Endodermal cell (in vitro differentiated cells): ENCODE measurements around the gene ZNF575. TPM values are rescaled to one million over a fixed set of nuclear protein-coding genes. Genes with fewer than 3 reads are reported as not detected.
A peak's percentile ranks its signal among the peaks of the same experiment; 100 is the strongest.

Experiments
- DNase-seq: peaks from one replicate; pipeline ENCODE4 v3.0.0-alpha.2; 2017
- H3K27ac ChIP-seq: 2 replicates; pipeline ENCODE4 v1.5.1; 2013; ENCODE audit warnings: mild to moderate bottlenecking, low read depth, low read length, moderate library complexity
- H3K27me3 ChIP-seq: 2 replicates; pipeline ENCODE4 v1.6.1; 2013; ENCODE audit warnings: mild to moderate bottlenecking, low read length, moderate library complexity; ENCODE audit not compliant: insufficient read depth, control insufficient read depth, poor library complexity, severe bottlenecking
- H3K36me3 ChIP-seq: 2 replicates; pipeline ENCODE4 v1.7.0; 2013; ENCODE audit warnings: mild to moderate bottlenecking, low read length, moderate library complexity; ENCODE audit not compliant: control insufficient read depth, insufficient read depth
- H3K4me1 ChIP-seq: one replicate; pipeline ENCODE4 v1.7.0; 2013; ENCODE audit warnings: low read length; ENCODE audit not compliant: control insufficient read depth, insufficient read depth
- H3K4me3 ChIP-seq: 2 replicates; pipeline ENCODE4 v1.5.1; 2013; ENCODE audit warnings: mild to moderate bottlenecking, low read length, moderate library complexity
- H3K9ac ChIP-seq: 2 replicates; pipeline ENCODE4 v1.6.1; 2013; ENCODE audit warnings: mild to moderate bottlenecking, low read length, moderate library complexity; ENCODE audit not compliant: poor library complexity, severe bottlenecking; ENCODE audit errors: extremely low read depth
- H3K9me3 ChIP-seq: 2 replicates; pipeline ENCODE4 v1.6.1; 2013; ENCODE audit warnings: mild to moderate bottlenecking, low read length, moderate library complexity; ENCODE audit not compliant: control insufficient read depth
- H3K27ac Mint-ChIP-seq: 2 replicates; pipeline ENCODE4 v1.8.0; 2020; ENCODE audit warnings: mixed read lengths
- H3K27me3 Mint-ChIP-seq: 2 replicates; pipeline ENCODE4 v1.8.0; 2021; ENCODE audit warnings: mild to moderate bottlenecking, mixed read lengths; ENCODE audit not compliant: insufficient read depth
- H3K36me3 Mint-ChIP-seq: 2 replicates; pipeline ENCODE4 v1.8.0; 2020; ENCODE audit warnings: low read depth, mixed read lengths
- H3K4me1 Mint-ChIP-seq: 2 replicates; pipeline ENCODE4 v1.8.0; 2020; ENCODE audit warnings: mixed read lengths
- H3K4me3 Mint-ChIP-seq: 2 replicates; pipeline ENCODE4 v1.8.0; 2020; ENCODE audit warnings: mild to moderate bottlenecking, moderate library complexity, mixed read lengths
- H3K9me3 Mint-ChIP-seq: 2 replicates; pipeline ENCODE4 v1.8.0; 2020; ENCODE audit warnings: mild to moderate bottlenecking, mixed read lengths
- CTCF ChIP-seq: fragments of 200-600 bp; sonication (generic); conservative IDR thresholded peaks from 2 replicates; pipeline ENCODE4 v1.5.0; 2021; ENCODE audit warnings: antibody characterized with exemption, mild to moderate bottlenecking
- WGBS, 2 experiments: methylation state at CpG; one replicate each; pipeline versions ENCODE4 v1.1.5 to v1.1.7; 2013; ENCODE audit warnings: missing lambda C conversion rate in 2 of 2, mixed read lengths in 1 of 2; ENCODE audit not compliant: insufficient coverage in 1 of 2, insufficient read length in 1 of 2; 5-methylcytosine and 5-hydroxymethylcytosine counted together
- long read RNA-seq, 4 experiments: library from polyadenylated mRNA in 2 of 4; library from RNA in 1 of 4; library from capped mRNA in 1 of 4; stranded (forward) in 3 of 4; unstranded in 1 of 4; transcript quantifications; one replicate each; pipeline ENCODE4 v2.0.0, GENCODE V29; 2020 to 2021; ENCODE audit warnings: inconsistent platforms in 1 of 4
- polyA plus RNA-seq, 2 experiments: library from polyadenylated mRNA; stranded (reverse); fragments of 50-300 nt; gene quantifications; one replicate each; pipeline ENCODE4 v1.2.3, GENCODE V29; 2013
- total RNA-seq, 2 donors: library from RNA; stranded (reverse); fragmentation: NEBNext Ultra II Directional in 1 of 2; extraction: Animal tissue kit (Norgen Biotek cat#: 25700) in 1 of 2; gene quantifications; 2 replicates in 1 of 2; 3 replicates in 1 of 2; pipeline ENCODE4 v1.2.1, GENCODE V29; 2021

Gene ZNF575
- under 1 TPM; 0.22 TPM for total RNA-seq
- 1.2 TPM for polyA plus RNA-seq (2013, experiment 1 of 2)
- polyA plus RNA-seq (2013, experiment 2 of 2) = 1.5 TPM
- long read RNA-seq, experiment 1 = 0 reads
- long read RNA-seq, experiment 2 = 0 reads
- long read RNA-seq, experiment 3 = 0 reads
- long read RNA-seq, experiment 4 = 0 reads

- Histone ChIP-seq H3K36me3 (peaks cover 13% of the 10 kb centered on the region), H3K4me3 (peak within 1 kb of the TSS; percentile 92), H3K27me3 (no peaks in the 10 kb centered on the region), H3K9ac (peak within 1 kb of the TSS; percentile 41), H3K4me1 (no peaks in the 10 kb centered on the region), H3K9me3 (no peaks in the 10 kb centered on the region), H3K27ac (peak within 1 kb of the TSS; percentile 85)
- Mint-ChIP-seq H3K4me3 (peak within 1 kb of the TSS; percentile 66), H3K27ac (peak within 1 kb of the TSS; percentile 93), H3K36me3 (peaks cover 15% of the 10 kb centered on the region), H3K4me1 (peaks cover 5% of the 10 kb centered on the region), H3K9me3 (no peaks in the 10 kb centered on the region), H3K27me3 (peaks cover 16% of the 10 kb centered on the region)
- 0 to 1% methylated on average over 13 to 46 of the region's 47 CpGs for WGBS, 2 experiments
- peak; percentile 9 for TF ChIP-seq CTCF
- DNase-seq = peak; percentile 97
These were observed at the start of gene ZNF575 for GRCh38 chr19:43532962-43533545. Gene ZNF575 (plus strand): TSS chr19:43533188. CDS start chr19:43534423, 1,235 bp downstream.

GRCh38 chr19:43483281-43483680, 49.7 kb upstream of the ZNF575 start:
- no peak for DNase-seq
- no peaks in the 10 kb centered on the region for H3K27me3 Mint-ChIP-seq
- H3K4me3 Mint-ChIP-seq = no peak overlapping the region
- H3K4me1 ChIP-seq = no peaks in the 10 kb centered on the region
- H3K9me3 Mint-ChIP-seq = no peaks in the 10 kb centered on the region
- H3K9me3 ChIP-seq = no peaks in the 10 kb centered on the region
- TF ChIP-seq CTCF = no peak
- H3K36me3 ChIP-seq = no peaks in the 10 kb centered on the region
- H3K36me3 Mint-ChIP-seq = no peaks in the 10 kb centered on the region
- no peak overlapping the region for H3K27ac Mint-ChIP-seq
- H3K4me3 ChIP-seq = no peak overlapping the region
- no peaks in the 10 kb centered on the region for H3K27me3 ChIP-seq
- no peak overlapping the region for H3K27ac ChIP-seq
- no peak overlapping the region for H3K9ac ChIP-seq
- peaks cover 5% of the 10 kb centered on the region for H3K4me1 Mint-ChIP-seq
- WGBS, 2 experiments = 89 to 93% methylated on average over 3 to 6 of the region's 6 CpGs

GRCh38 chr19:43485951-43486350, 47.0 kb upstream of the ZNF575 start:
- H3K36me3 Mint-ChIP-seq = no peaks in the 10 kb centered on the region
- Histone ChIP-seq H3K9me3 (no peaks in the 10 kb centered on the region), H3K4me1 (no peaks in the 10 kb centered on the region), H3K9ac (no peak overlapping the region), H3K27ac (no peak overlapping the region), H3K27me3 (no peaks in the 10 kb centered on the region), H3K4me3 (no peak overlapping the region), H3K36me3 (no peaks in the 10 kb centered on the region)
- peaks cover 5% of the 10 kb centered on the region for H3K4me1 Mint-ChIP-seq
- H3K27ac Mint-ChIP-seq = no peak overlapping the region
- 83 to 94% methylated on average over 4 to 6 of the region's 6 CpGs for WGBS, 2 experiments
- no peak overlapping the region for H3K4me3 Mint-ChIP-seq
- no peaks in the 10 kb centered on the region for H3K27me3 Mint-ChIP-seq
- H3K9me3 Mint-ChIP-seq = no peaks in the 10 kb centered on the region
- no peak for DNase-seq
- TF ChIP-seq CTCF = no peak
